MM.1S (cell line): ENCODE measurements around the gene PMS1.

Experiments
- DNase-seq: peaks from one replicate; pipeline ENCODE4 v3.0.0-alpha.2; 2015
- H2AFZ ChIP-seq: fragments of 300-600 bp; sonication (generic); 2 replicates; pipeline ENCODE4 v1.6.0; 2016; ENCODE audit warnings: antibody characterized with exemption, low read length
- H3F3A ChIP-seq: fragments of 300-600 bp; sonication (generic); 2 replicates; pipeline ENCODE4 v1.6.1; 2016; ENCODE audit warnings: mild to moderate bottlenecking, antibody characterized with exemption, low read length, moderate library complexity, mixed read lengths; ENCODE audit not compliant: insufficient read depth
- H3K27ac ChIP-seq: fragments of 300-600 bp; sonication (generic); 2 replicates; pipeline ENCODE4 v1.5.1; 2016; ENCODE audit warnings: mild to moderate bottlenecking, low read length
- H3K27me3 ChIP-seq: fragments of 300-600 bp; sonication (generic); replicated peaks from 2 replicates; pipeline ENCODE4 v1.6.0; 2016; ENCODE audit warnings: low read length; ENCODE audit not compliant: insufficient read depth
- H3K36me3 ChIP-seq: fragments of 300-600 bp; sonication (generic); replicated peaks from 2 replicates; pipeline ENCODE4 v1.6.1; 2016; ENCODE audit warnings: mild to moderate bottlenecking, low read length, mixed read lengths; ENCODE audit not compliant: insufficient read depth
- H3K4me1 ChIP-seq: fragments of 300-600 bp; sonication (generic); 2 replicates; pipeline ENCODE4 v1.6.1; 2016; ENCODE audit warnings: low read length, mixed read lengths
- H3K4me2 ChIP-seq: fragments of 300-600 bp; sonication (generic); 2 replicates; pipeline ENCODE4 v1.6.0; 2016; ENCODE audit warnings: low read depth, low read length
- H3K4me3 ChIP-seq: fragments of 300-600 bp; sonication (generic); 2 replicates; pipeline ENCODE4 v1.5.1; 2016; ENCODE audit warnings: low read length, mixed read lengths
- H3K79me2 ChIP-seq: fragments of 300-600 bp; sonication (generic); 2 replicates; pipeline ENCODE4 v1.6.1; 2016; ENCODE audit warnings: mixed run types, low read length, mixed read lengths
- H3K9ac ChIP-seq: fragments of 300-600 bp; sonication (generic); 2 replicates; pipeline ENCODE4 v1.6.1; 2016; ENCODE audit warnings: low read length, mixed read lengths
- H3K9me2 ChIP-seq: fragments of 300-600 bp; sonication (generic); replicated peaks from 2 replicates; pipeline ENCODE4 v1.6.1; 2016; ENCODE audit warnings: mild to moderate bottlenecking, low read length, mixed read lengths; ENCODE audit not compliant: insufficient read depth
- H3K9me3 ChIP-seq: fragments of 300-600 bp; sonication (generic); replicated peaks from 2 replicates; pipeline ENCODE4 v1.6.1; 2016; ENCODE audit warnings: mild to moderate bottlenecking, low read length, mixed read lengths; ENCODE audit not compliant: insufficient read depth
- H4K20me1 ChIP-seq: fragments of 300-600 bp; sonication (generic); 2 replicates; pipeline ENCODE4 v1.6.1; 2016; ENCODE audit warnings: mild to moderate bottlenecking, low read length, moderate library complexity, mixed read lengths; ENCODE audit not compliant: insufficient read depth
- CTCF ChIP-seq: fragments of 300-600 bp; sonication (generic); IDR thresholded peaks from 2 replicates; pipeline ENCODE4 v1.5.1; 2016; ENCODE audit warnings: antibody characterized with exemption, low read length, mixed read lengths
- EZH2 ChIP-seq: fragments of 300-600 bp; sonication (generic); optimal IDR thresholded peaks from 2 replicates; pipeline ENCODE3; 2017; ENCODE audit warnings: low read depth, mild to moderate bottlenecking, antibody characterized with exemption, low read length, mixed read lengths
- EZH2phosphoT487 ChIP-seq: fragments of 300-600 bp; sonication (generic); IDR thresholded peaks from 2 replicates; pipeline ENCODE4 v1.6.1; 2018; ENCODE audit warnings: antibody characterized with exemption, low read length

Gene PMS1

DNA sequence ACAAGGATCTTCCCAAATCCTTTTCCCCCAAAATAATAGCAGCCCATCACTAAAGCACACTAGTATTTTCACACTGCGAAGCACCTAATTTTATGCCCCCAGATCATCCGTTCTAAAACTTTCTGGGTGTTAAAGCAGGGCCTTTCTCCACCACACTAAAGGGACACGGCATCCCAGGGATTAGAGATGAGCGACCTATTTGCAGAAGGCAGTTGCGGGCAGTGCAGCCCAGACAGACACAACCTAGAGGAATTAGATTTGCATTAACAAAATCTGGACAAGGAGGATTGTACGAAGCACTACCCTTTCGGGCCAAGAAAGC lies 22.1 kb upstream of the PMS1 start:
- peaks cover 32% of the 10 kb centered on the region for H3F3A ChIP-seq
- no peaks in the 10 kb centered on the region for H4K20me1 ChIP-seq
- no peak for DNase-seq
- no peaks in the 10 kb centered on the region for H3K36me3 ChIP-seq
- TF ChIP-seq EZH2 (no peak), CTCF (no peak), EZH2phosphoT487 (no peak)
- H3K79me2 ChIP-seq: no peaks in the 10 kb centered on the region
- H2AFZ ChIP-seq: peak overlapping the region; percentile 99
- no peaks in the 10 kb centered on the region for H3K27me3 ChIP-seq
- H3K9ac ChIP-seq: peak overlapping the region; percentile 90
- peak overlapping the region; percentile 88 for H3K4me2 ChIP-seq
- no peaks in the 10 kb centered on the region for H3K9me3 ChIP-seq
- no peaks in the 10 kb centered on the region for H3K9me2 ChIP-seq
- H3K27ac ChIP-seq: peak overlapping the region; percentile 91
- peaks cover 10% of the 10 kb centered on the region; the same call in 1 of the 2 replicates for H3K4me1 ChIP-seq
- H3K4me3 ChIP-seq: peak overlapping the region; percentile 87

DNA sequence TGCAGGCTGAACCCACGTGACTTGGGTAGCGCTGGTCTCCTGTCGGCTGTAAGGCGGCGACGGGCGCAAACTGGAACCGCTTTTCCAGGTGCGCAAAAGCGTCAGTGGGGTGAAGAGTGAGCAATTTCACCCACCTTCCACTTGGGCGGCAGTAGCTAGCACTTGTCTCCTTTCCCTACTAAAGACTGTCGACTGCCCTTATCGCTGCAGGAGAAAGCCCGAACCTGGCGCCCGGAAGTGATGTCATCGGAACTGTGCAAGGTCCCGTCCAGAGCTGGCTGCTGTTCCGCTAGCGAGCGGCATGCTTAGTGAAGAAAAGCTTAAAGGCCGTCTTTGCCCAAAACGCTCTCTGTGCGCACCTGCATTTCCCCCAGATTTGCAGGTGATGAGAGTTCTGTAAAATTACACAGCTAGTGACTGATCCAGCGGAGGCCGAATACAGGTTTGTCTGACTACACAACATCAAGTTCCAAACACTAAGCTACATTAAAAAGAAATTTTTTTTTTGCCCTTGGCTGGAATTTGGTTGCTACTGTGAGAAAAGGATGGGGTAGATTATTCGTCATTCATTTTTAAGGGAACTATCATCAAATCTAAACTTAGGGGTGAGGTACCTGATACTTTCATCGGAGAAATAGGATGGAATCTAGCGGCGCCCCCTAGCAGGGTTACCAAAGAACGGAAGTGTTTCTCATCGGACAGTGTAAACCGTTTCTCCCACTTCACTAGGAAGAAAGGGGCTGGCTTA lies 21.5 kb upstream of the PMS1 start, which contains the start of gene OSGEPL1:
OSGEPL1 (minus strand) TSS at position 242 of the 748 bp plus-strand sequence. CDS start 1,152 bp downstream, outside the sequence.
- Histone ChIP-seq H3K9me3 (no peaks in the 10 kb centered on the region), H3K27ac (peak within 1 kb of the TSS; percentile 91), H4K20me1 (no peaks in the 10 kb centered on the region), H3K79me2 (no peaks in the 10 kb centered on the region), H3K36me3 (no peaks in the 10 kb centered on the region), H3K9ac (peak within 1 kb of the TSS; percentile 90), H3K9me2 (no peaks in the 10 kb centered on the region), H3K27me3 (no peaks in the 10 kb centered on the region), H3K4me1 (peaks cover 10% of the 10 kb centered on the region; the same call in 1 of the 2 replicates), H3F3A (peaks cover 32% of the 10 kb centered on the region), H2AFZ (peak within 1 kb of the TSS; percentile 99), H3K4me2 (peak within 1 kb of the TSS; percentile 88), H3K4me3 (peak within 1 kb of the TSS; percentile 87)
- TF ChIP-seq CTCF (peak; percentile 53), EZH2phosphoT487 (no peak)
- DNase-seq: peak; percentile 96

DNA sequence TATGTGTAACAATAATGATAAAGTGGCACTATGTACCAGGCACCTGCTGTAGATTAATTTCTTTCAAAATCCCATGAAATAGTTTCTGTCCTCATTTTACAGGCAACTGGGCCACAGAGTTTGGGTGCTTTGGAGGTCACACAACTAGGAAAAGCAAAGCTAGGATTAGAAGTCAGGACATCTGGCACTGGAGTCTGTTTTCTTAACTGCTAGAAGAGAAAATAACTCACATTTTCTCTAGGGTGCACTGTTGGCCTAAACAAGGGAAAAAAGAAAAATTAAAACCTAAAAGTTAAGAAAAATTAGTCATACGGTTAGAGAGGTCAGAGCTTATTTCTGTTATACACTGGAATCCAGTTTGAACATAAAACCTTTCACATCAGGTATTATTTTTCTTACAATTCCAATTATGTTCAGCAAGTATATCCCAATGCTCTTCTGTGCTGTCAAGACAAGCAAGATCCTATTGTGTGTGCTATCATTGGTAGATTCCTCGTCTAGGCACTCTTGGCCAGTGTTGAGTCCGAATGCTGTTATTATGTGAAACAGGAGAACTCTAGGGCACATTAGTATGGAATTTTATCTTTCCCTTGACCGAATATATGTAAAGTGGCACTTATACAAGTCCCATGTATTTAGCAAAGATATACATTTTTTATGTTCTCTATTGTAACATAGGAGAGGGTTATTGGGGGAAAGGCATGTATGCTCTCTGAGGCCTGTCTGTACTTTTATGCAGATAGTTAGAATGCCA lies 20.2 kb upstream of the PMS1 start:
- Histone ChIP-seq H2AFZ (peak overlapping the region; percentile 99), H3K79me2 (no peaks in the 10 kb centered on the region), H3F3A (peaks cover 32% of the 10 kb centered on the region), H4K20me1 (no peaks in the 10 kb centered on the region), H3K9me2 (no peaks in the 10 kb centered on the region), H3K4me2 (peak overlapping the region; percentile 88; the same call in 1 of the 2 replicates), H3K4me3 (peak overlapping the region; percentile 87; the same call in 1 of the 2 replicates), H3K36me3 (no peaks in the 10 kb centered on the region), H3K4me1 (peaks cover 10% of the 10 kb centered on the region; the same call in 1 of the 2 replicates), H3K9me3 (no peaks in the 10 kb centered on the region), H3K27ac (0 out of 2 replicates have a peak overlapping the region, but pooled peaks have one; percentile 1), H3K9ac (peak overlapping the region; percentile 90; the same call in 1 of the 2 replicates), H3K27me3 (no peaks in the 10 kb centered on the region)
- DNase-seq: no peak
- TF ChIP-seq EZH2phosphoT487 (no peak), CTCF (no peak), EZH2 (no peak)
